K562 (cell line): ENCODE data around the gene PDE8B. TPM values are rescaled to one million over a fixed set of nuclear protein-coding genes. Genes with fewer than 3 reads are reported as not detected.

Experiments used
- ATAC-seq: fragments of 200-7000 bp; cut with Tn5 transposase; 3 replicates; pipeline ENCODE4 v1.9.1; 2020; ENCODE audit warnings: moderate library complexity
- BruUV-seq: library from RNA; stranded (reverse); fragments of 400-500 nt; replicated peaks from 2 replicates; lab custom pipeline; 2021; lab: Mats Ljungman, UMichigan
- CTCF ChIA-PET: fragments of 300-600 bp; formaldehyde crosslinking; extraction: SDS; loops from one replicate; lab custom pipeline; 2021; ENCODE audit warnings: low intra/inter-chr PET ratio; lab: Yijun Ruan, JAX
- POLR2A ChIA-PET: fragments of 300-600, 350-650 bp; sonication (Branson Sonifier 250); formaldehyde crosslinking; extraction: SDS; loops from one replicate; lab custom pipeline; 2021; ENCODE audit warnings: antibody characterized with exemption, inconsistent platforms; lab: Yijun Ruan, JAX
- DNase-seq, 4 experiments: peaks; one replicate each; pipeline versions ENCODE4 v3.0.0 to v3.0.0-alpha.2; 2011 to 2018; ENCODE audit warnings: low spot score in 3 of 4, mixed read lengths in 3 of 4; ENCODE audit errors: extremely low read depth in 1 of 4
- FAIRE-seq: peaks from 2 replicates; lab custom pipeline; 2011; peaks lifted over from hg19 to GRCh38; lab: Jason Lieb, UNC
- H2AFZ ChIP-seq: 2 replicates; pipeline ENCODE4 v1.6.0; 2011; ENCODE audit warnings: low read depth, low read length, control low read depth, inconsistent platforms
- H3K27ac ChIP-seq: fragments of 200-600 bp; 3 replicates; pipeline ENCODE4 v1.8.0; 2011; ENCODE audit warnings: low read depth, mild to moderate bottlenecking, control low read depth, inconsistent platforms, low read length, moderate library complexity, mixed read lengths; ENCODE audit errors: extremely low read depth
- H3K27me3 ChIP-seq, 2 experiments: fragments of 300-600 bp in 1 of 2; 2 replicates in 1 of 2; 3 replicates in 1 of 2; pipeline versions ENCODE4 v1.6.0 to v1.8.0; 2011; ENCODE audit warnings: inconsistent platforms in 2 of 2, low read length in 2 of 2, mild to moderate bottlenecking in 1 of 2, mixed read lengths in 1 of 2, moderate library complexity in 1 of 2; ENCODE audit not compliant: control insufficient read depth in 2 of 2, insufficient read depth in 2 of 2
- H3K36me3 ChIP-seq: fragments of 300-600 bp; 3 replicates; pipeline ENCODE4 v1.8.0; 2011; ENCODE audit warnings: mild to moderate bottlenecking, low read length, inconsistent platforms; ENCODE audit not compliant: control insufficient read depth, insufficient read depth
- H3K4me1 ChIP-seq, 2 experiments: fragments of 200-600 bp in 1 of 2; replicated peaks in 1 of 2; 2 replicates in 1 of 2; 3 replicates in 1 of 2; pipeline versions ENCODE4 v1.5.1 to v1.8.0; 2011; ENCODE audit warnings: inconsistent platforms in 2 of 2, low read length in 2 of 2, mild to moderate bottlenecking in 1 of 2, mixed read lengths in 1 of 2, moderate library complexity in 1 of 2; ENCODE audit not compliant: control insufficient read depth in 2 of 2, insufficient read depth in 2 of 2
- H3K4me2 ChIP-seq: 2 replicates; pipeline ENCODE4 v1.6.1; 2011; ENCODE audit warnings: low read length, control low read depth, inconsistent platforms, mixed read lengths; ENCODE audit not compliant: insufficient read depth
- H3K4me3 ChIP-seq: fragments of 200-600 bp; sonication (generic), shearing (Covaris generic); 2 replicates; pipeline ENCODE4 v1.5.1; 2016; ENCODE audit warnings: control low read depth, inconsistent platforms
- H3K79me2 ChIP-seq: fragments of 200-600 bp; 3 replicates; pipeline ENCODE4 v1.8.0; 2011; ENCODE audit warnings: low read length, inconsistent platforms; ENCODE audit not compliant: control insufficient read depth, insufficient read depth
- H3K9ac ChIP-seq, 2 experiments: 2 replicates each; pipeline versions ENCODE4 v1.6.0 to v1.6.1; 2011; ENCODE audit warnings: low read depth in 2 of 2, low read length in 2 of 2, control low read depth in 1 of 2, inconsistent platforms in 1 of 2, mild to moderate bottlenecking in 1 of 2, mixed read lengths in 1 of 2; ENCODE audit not compliant: insufficient read depth in 1 of 2
- H3K9me1 ChIP-seq: one replicate; pipeline ENCODE4 v1.6.0; 2011; ENCODE audit warnings: inconsistent platforms, mild to moderate bottlenecking, low read length, moderate library complexity; ENCODE audit not compliant: control insufficient read depth, insufficient read depth
- H3K9me3 ChIP-seq: replicated peaks from 2 replicates; pipeline ENCODE4 v1.5.1; 2011; ENCODE audit warnings: low read depth, low read length, inconsistent platforms; ENCODE audit not compliant: control insufficient read depth, insufficient read depth
- H4K20me1 ChIP-seq: replicated peaks from 2 replicates; pipeline ENCODE4 v1.6.1; 2011; ENCODE audit warnings: low read length, inconsistent platforms, mixed read lengths; ENCODE audit not compliant: control insufficient read depth, insufficient read depth
- CHCHD3 ChIP-seq: fragments of 250-450 bp; sonication (Bioruptor Pico); IDR thresholded peaks from 2 replicates; pipeline ENCODE4 v2.1.2; 2022; ENCODE audit warnings: mild to moderate bottlenecking
- EHMT2 ChIP-seq: fragments of 450-650 bp; IDR thresholded peaks from 2 replicates; pipeline ENCODE4 v1.6.1; 2018; ENCODE audit warnings: antibody characterized with exemption
- HINFP ChIP-seq: fragments of 450-650 bp; conservative IDR thresholded peaks from 2 replicates; pipeline ENCODE4 v1.6.1; 2016; ENCODE audit warnings: missing genetic modification characterization, low read depth, mild to moderate bottlenecking, control low read depth, missing compliant biosample characterization
- MBD2 ChIP-seq: sonication (generic); IDR thresholded peaks from 2 replicates; pipeline ENCODE4 v1.6.1; 2016; ENCODE audit warnings: low read depth, borderline replicate concordance
- MEF2D ChIP-seq: conservative IDR thresholded peaks from 2 replicates; pipeline ENCODE4 v1.6.1; 2016; ENCODE audit warnings: low read depth, missing genetic modification characterization, missing compliant biosample characterization
- SAP30 ChIP-seq: fragments of 200-600 bp; sonication (generic); IDR thresholded peaks from 2 replicates; pipeline ENCODE4 v1.6.1; 2012; ENCODE audit warnings: borderline replicate concordance, low read depth, mild to moderate bottlenecking, moderate library complexity, low read length, control low read depth, inconsistent platforms; ENCODE audit not compliant: insufficient read depth, poor library complexity, severe bottlenecking
- SP2 ChIP-seq: IDR thresholded peaks from 2 replicates; pipeline ENCODE4 v1.6.1; 2011; ENCODE audit warnings: mild to moderate bottlenecking, low read depth, low read length, moderate library complexity; ENCODE audit not compliant: poor library complexity, severe bottlenecking; ENCODE audit errors: extremely low read depth
- TAF15 ChIP-seq: fragments of 200-400 bp; formaldehyde crosslinking; IDR thresholded peaks from 2 replicates; pipeline ENCODE4 v1.6.1; 2017; ENCODE audit warnings: mild to moderate bottlenecking, low read depth, low read length, moderate library complexity
- ZC3H11A ChIP-seq: IDR thresholded peaks from 2 replicates; pipeline ENCODE4 v1.6.1; 2012; ENCODE audit warnings: low read depth, low read length, improper control_type of control experiment
- ZNF280A ChIP-seq: fragments of 450-650 bp; IDR thresholded peaks from 2 replicates; pipeline ENCODE4 v1.6.1; 2018; ENCODE audit warnings: mild to moderate bottlenecking, low read depth; ENCODE audit not compliant: partially characterized antibody
- ZNF696 ChIP-seq: fragments of 250-450 bp; sonication (Bioruptor Pico); conservative IDR thresholded peaks from 2 replicates; pipeline ENCODE4 v1.4.0; 2020; ENCODE audit warnings: mild to moderate bottlenecking, moderate library complexity
- ZNF77 ChIP-seq: fragments of 250-450 bp; sonication (Bioruptor Pico); IDR thresholded peaks from 2 replicates; pipeline ENCODE4 v1.5.0; 2020
- WGBS: fragments of 100-300 bp; shearing (Covaris generic); methylation state at CpG from one replicate; pipeline ENCODE4 v1.1.6; 2016; ENCODE audit warnings: low coverage, mixed read lengths; ENCODE audit not compliant: insufficient coverage; ENCODE audit errors: missing lambda C conversion rate; 5-methylcytosine and 5-hydroxymethylcytosine counted together
- in situ Hi-C: fragments of 300-500 bp; cut with MboI; formaldehyde crosslinking; loops from 4 replicates; pipeline ENCODE4 v1.15.0; 2018; ENCODE audit warnings: inconsistent platforms, mixed read lengths
- intact Hi-C: fragments of 100-400 bp; cut with micrococcal nuclease; formaldehyde crosslinking; loops from 2 replicates; pipeline ENCODE4 v1.14.2; 2022
- polyA plus RNA-seq, 8 experiments: library from polyadenylated mRNA; depleted of rRNA in 4 of 8; stranded (reverse) in 5 of 8; unstranded in 3 of 8; fragments of >200 nt; fragmentation: Nextera tagmentation in 2 of 8; fragmentation: Illumina TruSeq in 1 of 8; extraction: Ambion mirVana in 2 of 8; extraction: Trizol in 1 of 8; gene quantifications; 2 replicates each; pipeline versions ENCODE4 v1.2.1 to v1.2.3, GENCODE V29; 2011 to 2014; ENCODE audit warnings: inconsistent platforms in 1 of 8, missing spikeins in 1 of 8
- total RNA-seq, 7 experiments: library from RNA; depleted of rRNA in 6 of 7; stranded (reverse); fragments of >200 nt in 6 of 7; fragmentation: Illumina TruSeq in 2 of 7; extraction: Trizol in 2 of 7; gene quantifications; 2 replicates each; pipeline versions ENCODE4 v1.2.1 to v1.2.3, GENCODE V29; 2011 to 2021; ENCODE audit warnings: low replicate concordance in 1 of 7
- TF ChIP-seq, protein P1 (sequence below): fragments of 250-450 bp; sonication (Bioruptor Pico); IDR thresholded peaks from 2 replicates; pipeline ENCODE4 v1.8.0; 2022; ENCODE audit warnings: moderate library complexity, mild to moderate bottlenecking, inconsistent platforms

The PDE8B gene
- total and polyA plus RNA-seq, 9 of the 15 experiments (the other 6 are each of a cell fraction or from before 2014, with no cell fraction given), result 0.15 to 0.28 TPM; not detected in 7

GRCh38 chr5:77301447-77301883, 91.0 kb downstream of the PDE8B start:
- no peak for FAIRE-seq
- Histone ChIP-seq H3K36me3 (no peaks in the 10 kb centered on the region), H4K20me1 (no peaks in the 10 kb centered on the region), H3K9me3 (no peaks in the 10 kb centered on the region), H3K4me2 (no peak overlapping the region), H3K4me1 (no peaks in the 10 kb centered on the region), H3K9me1 (no peaks in the 10 kb centered on the region)
- CTCF ChIA-PET, result no interaction called here
- no peak for ATAC-seq
- TF ChIP-seq ZNF77 (CRISPR knock-in tag) (no peak), MBD2 (no peak)
- TF ChIP-seq, all 486 proteins: peak for 0
- Histone ChIP-seq H2AFZ (no peak overlapping the region), H3K79me2 (no peaks in the 10 kb centered on the region), H3K9ac (no peak overlapping the region), H3K27ac (no peak overlapping the region), H3K27me3 (peaks cover 3 to 15% of the 10 kb centered on the region in 2 experiments; a peak in 3 of 5 replicates), H3K4me3 (no peak overlapping the region)
- no TSS peak for BruUV-seq
- intact Hi-C loops (no loop called here), in situ Hi-C loops (no loop called here)
- POLR2A ChIA-PET, result interaction anchor here (0.7 kb wide), 1 partner anchor 23 kb away, joined by 6 read pairs; no protein-coding TSS in a partner anchor
- 0% methylated on average over 4 of the region's 4 CpGs for WGBS
- DNase-seq, result no peak

- 1% methylated on average over 5 of the region's 5 CpGs for WGBS
- no peaks in the 10 kb centered on the region for H3K9me1 ChIP-seq
- H3K79me2 ChIP-seq, result no peaks in the 10 kb centered on the region
- DNase-seq, result no peak
- H3K9ac ChIP-seq, result no peak overlapping the region
- ChIA-PET CTCF (no interaction called here), POLR2A (no interaction called here)
- no peaks in the 10 kb centered on the region for H3K36me3 ChIP-seq
- no peak overlapping the region for H3K4me2 ChIP-seq
- intact Hi-C loops, result no loop called here
- no peaks in the 10 kb centered on the region for H3K4me1 ChIP-seq
- no TSS peak for BruUV-seq
- H3K27me3 ChIP-seq, result peaks cover 3 to 15% of the 10 kb centered on the region in 2 experiments; a peak in 3 of 5 replicates
- H2AFZ ChIP-seq, result no peak overlapping the region
- in situ Hi-C loops, result no loop called here
- FAIRE-seq, result no peak
- H3K9me3 ChIP-seq, result no peaks in the 10 kb centered on the region
- ATAC-seq, result no peak
- H3K27ac ChIP-seq, result no peak overlapping the region
- no peak overlapping the region for H3K4me3 ChIP-seq
- no peaks in the 10 kb centered on the region; the same call in 1 of the 2 replicates for H4K20me1 ChIP-seq
- no peak for TF ChIP-seq ZNF280A
- TF ChIP-seq SP2, result no peak
- no peak for TF ChIP-seq HINFP (tag)
- no peak for TF ChIP-seq MEF2D (tag)
- no peak for TF ChIP-seq ZNF696 (CRISPR knock-in tag)
- no peak for TF ChIP-seq ZC3H11A
- TF ChIP-seq TAF15, result no peak
- no peak for TF ChIP-seq CHCHD3
- TF ChIP-seq SAP30, result no peak
- TF ChIP-seq EHMT2, result no peak
- TF ChIP-seq, protein P1, sequence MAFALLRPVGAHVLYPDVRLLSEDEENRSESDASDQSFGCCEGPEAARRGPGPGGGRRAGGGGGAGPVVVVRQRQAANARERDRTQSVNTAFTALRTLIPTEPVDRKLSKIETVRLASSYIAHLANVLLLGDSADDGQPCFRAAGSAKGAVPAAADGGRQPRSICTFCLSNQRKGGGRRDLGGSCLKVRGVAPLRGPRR (CRISPR knock-in tag), result no peak
These were observed 91.8 kb downstream of the PDE8B start for GRCh38 chr5:77302247-77302646.
